ENCODE measurements around the gene MAGI3.

Gene MAGI3

DNA sequence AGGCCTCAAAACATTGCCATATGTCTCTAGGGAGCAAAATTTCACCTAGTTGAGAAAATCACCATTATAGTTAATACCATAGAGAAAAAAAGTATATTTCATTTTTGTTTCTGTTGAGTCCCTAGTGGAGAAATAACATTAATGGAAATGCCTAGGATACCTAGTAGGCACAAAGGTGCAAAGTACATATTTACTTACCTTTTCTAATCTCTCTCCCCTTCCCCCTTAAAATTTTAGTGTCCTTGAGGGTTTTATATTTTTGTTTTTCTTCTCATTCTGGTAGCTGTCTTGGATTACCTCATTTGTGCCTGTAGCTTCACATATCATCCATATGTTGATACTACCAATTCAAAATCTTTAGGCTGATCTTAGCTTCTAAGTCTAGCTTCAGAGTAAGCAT lies 127.0 kb downstream of the MAGI3 start:
- Histone ChIP-seq H2AFZ (ENCODE audit: insufficient read depth, low read length, poor library complexity) (no peak overlapping the region), H4K91ac (ENCODE audit: low read depth, low read length) (no peak overlapping the region), H4K12ac (ENCODE audit: low read depth, low read length) (no peak overlapping the region), H2BK120ac (ENCODE audit: insufficient read depth, low read length, poor library complexity) (no peak overlapping the region), H3K14ac (ENCODE audit: low read length) (no peak overlapping the region), H3K79me1 (ENCODE audit: low read length) (no peaks in the 10 kb centered on the region), H3K4me3 (ENCODE audit: low read depth, low read length) (no peak overlapping the region), H3K27me3 (ENCODE audit: insufficient read depth, low read length) (no peaks in the 10 kb centered on the region), H3K9me3 (ENCODE audit: insufficient read depth, low read depth, low read length) (no peaks in the 10 kb centered on the region), H3K27ac (ENCODE audit: low read depth, low read length) (no peak overlapping the region), H3K18ac (ENCODE audit: low read length) (no peak overlapping the region), H2BK12ac (ENCODE audit: low read length) (no peak overlapping the region), H2AK5ac (ENCODE audit: low read length) (no peak overlapping the region), H4K8ac (ENCODE audit: low read depth, low read length) (no peak overlapping the region), H3K4me2 (ENCODE audit: low read length) (no peak overlapping the region), H2BK5ac (ENCODE audit: low read depth, low read length, poor library complexity) (no peak overlapping the region), H3K79me2 (ENCODE audit: control insufficient read depth, insufficient read depth, low read length, poor library complexity) (peaks cover 3% of the 10 kb centered on the region), H3K4me1 (ENCODE audit: control insufficient read depth in 1 of 2, insufficient read depth in 2 of 2, low read length in 2 of 2) (no peaks in the 10 kb centered on the region), H3K23ac (ENCODE audit: low read length) (no peak overlapping the region), H3K36me3 (ENCODE audit: control insufficient read depth in 1 of 2, insufficient read depth in 2 of 2, low read length in 2 of 2) (no peaks in the 10 kb centered on the region), H3K9ac (ENCODE audit: low read length) (no peak overlapping the region), H3K4ac (ENCODE audit: low read depth, low read length) (no peak overlapping the region)
- DNase-seq, result no peak

DNA sequence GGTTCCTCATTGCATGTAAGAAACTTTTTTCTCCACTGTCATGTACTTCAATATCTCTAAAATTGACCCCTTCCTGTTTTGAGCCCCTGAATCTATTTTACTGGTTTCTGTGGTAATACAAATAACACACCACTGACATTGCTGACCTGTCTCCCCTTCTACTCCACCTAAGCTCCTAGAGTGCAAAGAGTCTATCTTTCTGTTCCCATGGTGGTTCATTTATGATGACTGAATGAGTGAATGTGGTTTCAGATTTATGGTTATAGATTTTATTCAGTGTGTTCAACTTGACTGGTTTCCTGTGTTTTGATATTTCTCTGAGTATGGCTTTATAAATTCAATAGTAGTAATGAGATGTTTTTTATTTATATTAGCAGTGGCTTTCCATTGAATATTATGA lies 127.7 kb downstream of the MAGI3 start:
- H4K8ac ChIP-seq (ENCODE audit: low read depth, low read length), result no peak overlapping the region
- no peaks in the 10 kb centered on the region for H3K4me1 ChIP-seq (ENCODE audit: control insufficient read depth in 1 of 2, insufficient read depth in 2 of 2, low read length in 2 of 2)
- H3K18ac ChIP-seq (ENCODE audit: low read length), result no peak overlapping the region
- H2BK5ac ChIP-seq (ENCODE audit: low read depth, low read length, poor library complexity), result no peak overlapping the region
- H3K9me3 ChIP-seq (ENCODE audit: insufficient read depth, low read depth, low read length), result no peaks in the 10 kb centered on the region
- H3K79me2 ChIP-seq (ENCODE audit: control insufficient read depth, insufficient read depth, low read length, poor library complexity), result peaks cover 3% of the 10 kb centered on the region
- H3K9ac ChIP-seq (ENCODE audit: low read length), result no peak overlapping the region
- H4K12ac ChIP-seq (ENCODE audit: low read depth, low read length), result no peak overlapping the region
- H2BK12ac ChIP-seq (ENCODE audit: low read length), result no peak overlapping the region
- H3K27ac ChIP-seq (ENCODE audit: low read depth, low read length), result no peak overlapping the region
- H2BK120ac ChIP-seq (ENCODE audit: insufficient read depth, low read length, poor library complexity), result no peak overlapping the region
- no peak overlapping the region for H3K14ac ChIP-seq (ENCODE audit: low read length)
- H2AK5ac ChIP-seq (ENCODE audit: low read length), result no peak overlapping the region
- no peaks in the 10 kb centered on the region for H3K27me3 ChIP-seq (ENCODE audit: insufficient read depth, low read length)
- no peak overlapping the region for H3K23ac ChIP-seq (ENCODE audit: low read length)
- H2AFZ ChIP-seq (ENCODE audit: insufficient read depth, low read length, poor library complexity), result no peak overlapping the region
- H3K36me3 ChIP-seq (ENCODE audit: control insufficient read depth in 1 of 2, insufficient read depth in 2 of 2, low read length in 2 of 2), result no peaks in the 10 kb centered on the region
- DNase-seq, result no peak
- no peak overlapping the region for H4K91ac ChIP-seq (ENCODE audit: low read depth, low read length)
- H3K4me3 ChIP-seq (ENCODE audit: low read depth, low read length), result no peak overlapping the region
- H3K79me1 ChIP-seq (ENCODE audit: low read length), result no peaks in the 10 kb centered on the region
- H3K4ac ChIP-seq (ENCODE audit: low read depth, low read length), result no peak overlapping the region
- H3K4me2 ChIP-seq (ENCODE audit: low read length), result no peak overlapping the region

GRCh38 chr1:113519556-113519955 lies 129.2 kb downstream of the MAGI3 start:
- H3K4me2 ChIP-seq (ENCODE audit: low read length), result no peak overlapping the region
- H3K4me3 ChIP-seq (ENCODE audit: low read depth, low read length), result no peak overlapping the region
- H3K14ac ChIP-seq (ENCODE audit: low read length), result no peak overlapping the region
- H3K4ac ChIP-seq (ENCODE audit: low read depth, low read length), result no peak overlapping the region
- no peak overlapping the region for H3K9ac ChIP-seq (ENCODE audit: low read length)
- H2BK5ac ChIP-seq (ENCODE audit: low read depth, low read length, poor library complexity), result no peak overlapping the region
- peaks cover 6% of the 10 kb centered on the region for H3K9me3 ChIP-seq (ENCODE audit: insufficient read depth, low read depth, low read length)
- no peak overlapping the region for H3K27ac ChIP-seq (ENCODE audit: low read depth, low read length)
- H3K4me1 ChIP-seq (ENCODE audit: control insufficient read depth in 1 of 2, insufficient read depth in 2 of 2, low read length in 2 of 2), result no peaks in the 10 kb centered on the region
- H4K8ac ChIP-seq (ENCODE audit: low read depth, low read length), result no peak overlapping the region
- H2AK5ac ChIP-seq (ENCODE audit: low read length), result no peak overlapping the region
- no peak overlapping the region for H4K91ac ChIP-seq (ENCODE audit: low read depth, low read length)
- DNase-seq, result peak in 1 of 2 donors; percentile 38
- no peaks in the 10 kb centered on the region for H3K27me3 ChIP-seq (ENCODE audit: insufficient read depth, low read length)
- H4K12ac ChIP-seq (ENCODE audit: low read depth, low read length), result no peak overlapping the region
- no peak overlapping the region for H3K18ac ChIP-seq (ENCODE audit: low read length)
- no peak overlapping the region for H2BK120ac ChIP-seq (ENCODE audit: insufficient read depth, low read length, poor library complexity)
- no peaks in the 10 kb centered on the region for H3K79me1 ChIP-seq (ENCODE audit: low read length)
- H3K23ac ChIP-seq (ENCODE audit: low read length), result no peak overlapping the region
- no peak overlapping the region for H2BK12ac ChIP-seq (ENCODE audit: low read length)
- no peak overlapping the region for H2AFZ ChIP-seq (ENCODE audit: insufficient read depth, low read length, poor library complexity)
- peaks cover 3% of the 10 kb centered on the region for H3K79me2 ChIP-seq (ENCODE audit: control insufficient read depth, insufficient read depth, low read length, poor library complexity)
- no peaks in the 10 kb centered on the region for H3K36me3 ChIP-seq (ENCODE audit: control insufficient read depth in 1 of 2, insufficient read depth in 2 of 2, low read length in 2 of 2)

DNA sequence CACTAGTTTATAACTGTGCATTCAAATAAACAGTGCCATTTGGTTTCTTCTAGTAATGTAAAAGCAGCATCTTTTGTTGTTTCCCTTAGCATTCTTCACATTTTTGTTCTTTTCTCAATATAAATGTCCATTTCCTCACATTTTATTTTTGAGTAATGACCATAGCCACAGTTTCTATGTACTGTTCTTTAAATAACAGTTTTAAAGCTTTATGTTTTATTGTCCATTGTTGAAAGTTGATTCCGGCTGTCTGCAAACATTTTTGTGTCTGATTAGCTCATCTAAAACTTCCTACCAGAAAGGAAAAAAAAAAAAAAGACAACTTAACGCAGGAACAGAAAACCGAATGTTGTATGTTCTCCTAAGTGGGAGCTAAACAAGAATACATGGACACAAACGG lies 139.7 kb downstream of the MAGI3 start:
- no peak overlapping the region for H3K9ac ChIP-seq (ENCODE audit: low read length)
- peaks cover 2% of the 10 kb centered on the region for H3K79me2 ChIP-seq (ENCODE audit: control insufficient read depth, insufficient read depth, low read length, poor library complexity)
- H4K91ac ChIP-seq (ENCODE audit: low read depth, low read length), result no peak overlapping the region
- no peak overlapping the region for H2AK5ac ChIP-seq (ENCODE audit: low read length)
- H2BK12ac ChIP-seq (ENCODE audit: low read length), result no peak overlapping the region
- no peak overlapping the region for H3K4me2 ChIP-seq (ENCODE audit: low read length)
- no peaks in the 10 kb centered on the region for H3K9me3 ChIP-seq (ENCODE audit: insufficient read depth, low read depth, low read length)
- H2BK120ac ChIP-seq (ENCODE audit: insufficient read depth, low read length, poor library complexity), result no peak overlapping the region
- no peak overlapping the region for H3K14ac ChIP-seq (ENCODE audit: low read length)
- peaks cover 3% of the 10 kb centered on the region for H3K79me1 ChIP-seq (ENCODE audit: low read length)
- H4K12ac ChIP-seq (ENCODE audit: low read depth, low read length), result no peak overlapping the region
- no peaks in the 10 kb centered on the region for H3K36me3 ChIP-seq (ENCODE audit: control insufficient read depth in 1 of 2, insufficient read depth in 2 of 2, low read length in 2 of 2)
- no peaks in the 10 kb centered on the region for H3K27me3 ChIP-seq (ENCODE audit: insufficient read depth, low read length)
- H4K8ac ChIP-seq (ENCODE audit: low read depth, low read length), result no peak overlapping the region
- no peak overlapping the region for H2AFZ ChIP-seq (ENCODE audit: insufficient read depth, low read length, poor library complexity)
- DNase-seq, result no peak
- no peak overlapping the region for H3K4me3 ChIP-seq (ENCODE audit: low read depth, low read length)
- no peak overlapping the region for H3K23ac ChIP-seq (ENCODE audit: low read length)
- H3K4me1 ChIP-seq (ENCODE audit: control insufficient read depth in 1 of 2, insufficient read depth in 2 of 2, low read length in 2 of 2), result peaks cover 2% of the 10 kb centered on the region in 2 experiments
- no peak overlapping the region for H3K27ac ChIP-seq (ENCODE audit: low read depth, low read length)
- H3K18ac ChIP-seq (ENCODE audit: low read length), result no peak overlapping the region
- WGBS (ENCODE audit: extremely low coverage, insufficient coverage, insufficient read length), result no CpG with 5 or more reads among the region's 4 CpGs
- no peak overlapping the region for H3K4ac ChIP-seq (ENCODE audit: low read depth, low read length)
- no peak overlapping the region for H2BK5ac ChIP-seq (ENCODE audit: low read depth, low read length, poor library complexity)

GRCh38 chr1:113531321-113531720 lies 141.0 kb downstream of the MAGI3 start:
- H3K9me3 ChIP-seq (ENCODE audit: insufficient read depth, low read depth, low read length), result no peaks in the 10 kb centered on the region
- H3K23ac ChIP-seq (ENCODE audit: low read length), result no peak overlapping the region
- H4K8ac ChIP-seq (ENCODE audit: low read depth, low read length), result no peak overlapping the region
- H2BK5ac ChIP-seq (ENCODE audit: low read depth, low read length, poor library complexity), result no peak overlapping the region
- H3K27me3 ChIP-seq (ENCODE audit: insufficient read depth, low read length), result no peaks in the 10 kb centered on the region
- H3K14ac ChIP-seq (ENCODE audit: low read length), result no peak overlapping the region
- H2AFZ ChIP-seq (ENCODE audit: insufficient read depth, low read length, poor library complexity), result no peak overlapping the region
- no peak overlapping the region for H4K12ac ChIP-seq (ENCODE audit: low read depth, low read length)
- WGBS (ENCODE audit: extremely low coverage, insufficient coverage, insufficient read length), result no CpG with 5 or more reads among the region's 3 CpGs
- peaks cover 2% of the 10 kb centered on the region in 2 experiments for H3K4me1 ChIP-seq (ENCODE audit: control insufficient read depth in 1 of 2, insufficient read depth in 2 of 2, low read length in 2 of 2)
- H3K79me2 ChIP-seq (ENCODE audit: control insufficient read depth, insufficient read depth, low read length, poor library complexity), result peaks cover 2% of the 10 kb centered on the region
- no peak overlapping the region for H4K91ac ChIP-seq (ENCODE audit: low read depth, low read length)
- H3K4ac ChIP-seq (ENCODE audit: low read depth, low read length), result no peak overlapping the region
- no peak overlapping the region for H3K9ac ChIP-seq (ENCODE audit: low read length)
- H2AK5ac ChIP-seq (ENCODE audit: low read length), result no peak overlapping the region
- H3K4me2 ChIP-seq (ENCODE audit: low read length), result no peak overlapping the region
- no peak overlapping the region for H3K27ac ChIP-seq (ENCODE audit: low read depth, low read length)
- H3K79me1 ChIP-seq (ENCODE audit: low read length), result peaks cover 3% of the 10 kb centered on the region
- H2BK12ac ChIP-seq (ENCODE audit: low read length), result no peak overlapping the region
- DNase-seq, result no peak
- H3K18ac ChIP-seq (ENCODE audit: low read length), result no peak overlapping the region
- no peaks in the 10 kb centered on the region for H3K36me3 ChIP-seq (ENCODE audit: control insufficient read depth in 1 of 2, insufficient read depth in 2 of 2, low read length in 2 of 2)
- H2BK120ac ChIP-seq (ENCODE audit: insufficient read depth, low read length, poor library complexity), result no peak overlapping the region
- H3K4me3 ChIP-seq (ENCODE audit: low read depth, low read length), result no peak overlapping the region

All from trophoblast cell (in vitro differentiated cells and primary cell).